NCI-H82 (cell line): Measurements from ENCODE around the gene AFF4.
"Not testable (repeated sequence)": the region's sequence is repeated elsewhere in the genome, so short reads cannot be mapped to it uniquely, and the experiment has no call there.

ENCODE experiments used
- DNase-seq: peaks from one replicate; lab custom pipeline; 2025; lab: John Stamatoyannopoulos, UW

AFF4 gene

GRCh38 chr5:132963171-132964104 is at the start of gene AFF4:
Gene AFF4, minus strand, starts transcription at chr5:132963634. Its CDS starts 26,445 bp downstream, at chr5:132937189.
- DNase-seq, result peak; percentile 95

GRCh38 chr5:133008455-133008854 is 45.0 kb upstream of the AFF4 start:
- not testable (repeated sequence) for DNase-seq

GRCh38 chr5:133006653-133007052 is 43.2 kb upstream of the AFF4 start:
- DNase-seq, result no peak

- DNase-seq, result no peak
These were observed 35.8 kb upstream of the AFF4 start for GRCh38 chr5:132999246-132999645.

- no peak for DNase-seq
These were observed 35.1 kb upstream of the AFF4 start for GRCh38 chr5:132998556-132998955.

- no peak for DNase-seq
These were observed 32.9 kb upstream of the AFF4 start for GRCh38 chr5:132996307-132996706.

- DNase-seq, result no peak
These were observed 24.3 kb upstream of the AFF4 start for GRCh38 chr5:132987531-132988408.

GRCh38 chr5:132982971-132983370 is 19.5 kb upstream of the AFF4 start:
- DNase-seq, result not testable (repeated sequence)

- no peak for DNase-seq
These were observed 17.9 kb upstream of the AFF4 start for GRCh38 chr5:132981288-132981687.

- DNase-seq, result no peak
These were observed 16.5 kb upstream of the AFF4 start for GRCh38 chr5:132979976-132980375.

GRCh38 chr5:132979367-132979940 is 16.0 kb upstream of the AFF4 start:
- DNase-seq, result no peak

- DNase-seq, result no peak
These were observed 13.4 kb upstream of the AFF4 start for GRCh38 chr5:132976852-132977251.

GRCh38 chr5:132972436-132972828 is 9.0 kb upstream of the AFF4 start:
- DNase-seq, result not testable (repeated sequence)

- no peak for DNase-seq
These were observed 8.3 kb upstream of the AFF4 start for GRCh38 chr5:132971483-132972435.

GRCh38 chr5:132965120-132965519 is 1.7 kb upstream of the AFF4 start:
- DNase-seq, result no peak

- peak; percentile 85 for DNase-seq
These were observed 909 bp downstream of the AFF4 start for GRCh38 chr5:132962429-132963021.

- DNase-seq, result no peak
These were observed 1.5 kb downstream of the AFF4 start for GRCh38 chr5:132961887-132962286.

GRCh38 chr5:132961123-132961815 is 2.2 kb downstream of the AFF4 start:
- not testable (repeated sequence) for DNase-seq

- DNase-seq, result not testable (repeated sequence)
These were observed 7.2 kb downstream of the AFF4 start for GRCh38 chr5:132956166-132956799.

- no peak for DNase-seq
These were observed 9.7 kb downstream of the AFF4 start for GRCh38 chr5:132953710-132954109.
